HG03025 (cell line): Measurements from ENCODE around the gene KCTD16.

Experiments used
- ATAC-seq: cut with Tn5 transposase; IDR thresholded peaks from one replicate; pipeline ENCODE4 v1.9.1; 2021; ENCODE audit warnings: mild to moderate bottlenecking, moderate library complexity; ENCODE audit not compliant: unreplicated experiment, low FRiP score

The KCTD16 gene

GRCh38 chr5:144170276-144171024 lies at the start of gene KCTD16, which contains the start of gene YIPF5:
KCTD16 (plus strand) TSS chr5:144170873.
YIPF5 (minus strand) TSS chr5:144170659; CDS start chr5:144169955, 704 bp downstream.
- ATAC-seq, result peak; percentile 100

- no peak for ATAC-seq
Observed at GRCh38 chr5:144121577-144121976, 49.1 kb upstream of the KCTD16 start.

GRCh38 chr5:144122081-144122480 lies 48.6 kb upstream of the KCTD16 start:
- no peak for ATAC-seq

GRCh38 chr5:144122641-144123040 lies 48.0 kb upstream of the KCTD16 start:
- ATAC-seq, result no peak

- ATAC-seq, result no peak
Observed at GRCh38 chr5:144125163-144125726, 45.4 kb upstream of the KCTD16 start.

GRCh38 chr5:144126707-144127106 lies 44.0 kb upstream of the KCTD16 start:
- ATAC-seq, result no peak

- no peak for ATAC-seq
Observed at GRCh38 chr5:144128844-144129243, 41.8 kb upstream of the KCTD16 start.

GRCh38 chr5:144130306-144130705 lies 40.4 kb upstream of the KCTD16 start:
- no peak for ATAC-seq

GRCh38 chr5:144131261-144131660 lies 39.4 kb upstream of the KCTD16 start:
- no peak for ATAC-seq

GRCh38 chr5:144133050-144133633 lies 37.5 kb upstream of the KCTD16 start:
- no peak for ATAC-seq

- no peak for ATAC-seq
Observed at GRCh38 chr5:144134194-144134826, 36.4 kb upstream of the KCTD16 start.

- peak; percentile 70 for ATAC-seq
Observed at GRCh38 chr5:144135113-144135762, 35.4 kb upstream of the KCTD16 start.

GRCh38 chr5:144139586-144139985 lies 31.1 kb upstream of the KCTD16 start:
- ATAC-seq, result no peak

- ATAC-seq, result no peak
Observed at GRCh38 chr5:144141585-144141984, 29.1 kb upstream of the KCTD16 start.

GRCh38 chr5:144142139-144142823 lies 28.4 kb upstream of the KCTD16 start:
- ATAC-seq, result peak; percentile 97

- no peak for ATAC-seq
Observed at GRCh38 chr5:144142824-144143162, 27.9 kb upstream of the KCTD16 start.

GRCh38 chr5:144143625-144144024 lies 27.0 kb upstream of the KCTD16 start:
- ATAC-seq, result no peak

- ATAC-seq, result no peak
Observed at GRCh38 chr5:144144956-144145751, 25.5 kb upstream of the KCTD16 start.

- no peak for ATAC-seq
Observed at GRCh38 chr5:144151026-144151425, 19.6 kb upstream of the KCTD16 start.

GRCh38 chr5:144156767-144157171 lies 13.9 kb upstream of the KCTD16 start:
- ATAC-seq, result no peak
